HEK293T (cell line): ENCODE results near the gene DIDO1.

Experiments used
- ARNT ChIP-seq: fragments of 450-650 bp; IDR thresholded peaks from 2 replicates; pipeline ENCODE4 v1.6.1; 2017; ENCODE audit warnings: mild to moderate bottlenecking
- BHLHE40 ChIP-seq: fragments of 450-650 bp; IDR thresholded peaks from 2 replicates; pipeline ENCODE4 v1.6.1; 2016; ENCODE audit warnings: mild to moderate bottlenecking, moderate library complexity, borderline replicate concordance
- ELF4 ChIP-seq: fragments of 450-650 bp; IDR thresholded peaks from 2 replicates; pipeline ENCODE4 v1.6.1; 2017; ENCODE audit warnings: antibody characterized with exemption
- FOXA1 ChIP-seq: fragments of 450-650 bp; IDR thresholded peaks from 2 replicates; pipeline ENCODE4 v1.6.1; 2016; ENCODE audit warnings: mild to moderate bottlenecking
- FOXK2 ChIP-seq: fragments of 450-650 bp; IDR thresholded peaks from 2 replicates; pipeline ENCODE4 v1.6.1; 2016; ENCODE audit warnings: mild to moderate bottlenecking
- HDGF ChIP-seq: fragments of 450-650 bp; IDR thresholded peaks from 2 replicates; pipeline ENCODE4 v1.6.1; 2017; ENCODE audit warnings: antibody characterized with exemption, borderline replicate concordance
- L3MBTL2 ChIP-seq: fragments of 450-650 bp; conservative IDR thresholded peaks from 2 replicates; pipeline ENCODE4 v1.6.1; 2016; ENCODE audit warnings: mild to moderate bottlenecking
- SP1 ChIP-seq: fragments of 450-650 bp; IDR thresholded peaks from 2 replicates; pipeline ENCODE4 v1.6.1; 2017
- SUZ12 ChIP-seq: fragments of 450-650 bp; IDR thresholded peaks from 2 replicates; pipeline ENCODE4 v1.6.1; 2016; ENCODE audit warnings: mild to moderate bottlenecking
- TARDBP ChIP-seq: fragments of 450-650 bp; IDR thresholded peaks from 2 replicates; pipeline ENCODE4 v1.6.1; 2016

- TF ChIP-seq ARNT (no peak), BHLHE40 (no peak), ELF4 (no peak), SP1 (no peak), SUZ12 (no peak), FOXK2 (no peak), L3MBTL2 (no peak), TARDBP (no peak), HDGF (no peak), FOXA1 (no peak)
These were observed 2.8 kb upstream of the DIDO1 start for GRCh38 chr20:62929051-62929538.
